ENCODE results near the gene APOL4.

DNA sequence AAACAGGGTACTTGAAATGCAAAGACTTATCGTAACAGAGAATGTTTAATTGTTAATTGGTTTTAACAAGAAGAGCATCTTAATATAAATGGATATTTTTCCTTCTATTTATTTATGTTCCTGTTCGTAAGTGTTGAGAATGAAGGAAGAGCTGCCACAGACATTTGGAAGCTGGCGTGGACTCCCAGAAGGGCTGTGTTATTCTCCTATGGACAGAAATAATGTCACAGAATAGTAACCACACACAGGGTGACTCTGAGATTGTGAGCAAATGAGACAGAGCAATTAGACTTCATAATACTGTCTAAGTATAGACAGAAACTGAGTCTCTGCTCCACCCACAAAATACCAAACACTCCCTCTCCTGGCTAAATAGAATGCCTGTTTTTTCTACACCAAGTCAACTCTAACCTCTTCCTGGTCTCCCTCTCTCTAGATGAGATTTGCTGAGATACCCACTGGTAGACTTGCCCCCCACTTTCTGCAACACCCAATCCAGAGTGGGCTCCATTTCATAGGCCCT is 47.1 kb downstream of the APOL4 start:
- TF ChIP-seq EZH2 (IDR thresholded peaks at IDR 0.05; ENCODE audit: borderline replicate concordance, insufficient read depth, low read depth, low read length, poor library complexity, severe bottlenecking) = no peak
- TF ChIP-seq, protein P1, sequence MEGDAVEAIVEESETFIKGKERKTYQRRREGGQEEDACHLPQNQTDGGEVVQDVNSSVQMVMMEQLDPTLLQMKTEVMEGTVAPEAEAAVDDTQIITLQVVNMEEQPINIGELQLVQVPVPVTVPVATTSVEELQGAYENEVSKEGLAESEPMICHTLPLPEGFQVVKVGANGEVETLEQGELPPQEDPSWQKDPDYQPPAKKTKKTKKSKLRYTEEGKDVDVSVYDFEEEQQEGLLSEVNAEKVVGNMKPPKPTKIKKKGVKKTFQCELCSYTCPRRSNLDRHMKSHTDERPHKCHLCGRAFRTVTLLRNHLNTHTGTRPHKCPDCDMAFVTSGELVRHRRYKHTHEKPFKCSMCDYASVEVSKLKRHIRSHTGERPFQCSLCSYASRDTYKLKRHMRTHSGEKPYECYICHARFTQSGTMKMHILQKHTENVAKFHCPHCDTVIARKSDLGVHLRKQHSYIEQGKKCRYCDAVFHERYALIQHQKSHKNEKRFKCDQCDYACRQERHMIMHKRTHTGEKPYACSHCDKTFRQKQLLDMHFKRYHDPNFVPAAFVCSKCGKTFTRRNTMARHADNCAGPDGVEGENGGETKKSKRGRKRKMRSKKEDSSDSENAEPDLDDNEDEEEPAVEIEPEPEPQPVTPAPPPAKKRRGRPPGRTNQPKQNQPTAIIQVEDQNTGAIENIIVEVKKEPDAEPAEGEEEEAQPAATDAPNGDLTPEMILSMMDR (IDR thresholded peaks at IDR 0.05) = no peak
